ENCODE results near the gene FCRL4. TPM values are rescaled to one million over a fixed set of nuclear protein-coding genes. Genes with fewer than 3 reads are reported as not detected.

The FCRL4 gene
- total and polyA plus RNA-seq, 3 donors from 2014 or later: 0.08 to 0.12 TPM; not detected in 1

DNA sequence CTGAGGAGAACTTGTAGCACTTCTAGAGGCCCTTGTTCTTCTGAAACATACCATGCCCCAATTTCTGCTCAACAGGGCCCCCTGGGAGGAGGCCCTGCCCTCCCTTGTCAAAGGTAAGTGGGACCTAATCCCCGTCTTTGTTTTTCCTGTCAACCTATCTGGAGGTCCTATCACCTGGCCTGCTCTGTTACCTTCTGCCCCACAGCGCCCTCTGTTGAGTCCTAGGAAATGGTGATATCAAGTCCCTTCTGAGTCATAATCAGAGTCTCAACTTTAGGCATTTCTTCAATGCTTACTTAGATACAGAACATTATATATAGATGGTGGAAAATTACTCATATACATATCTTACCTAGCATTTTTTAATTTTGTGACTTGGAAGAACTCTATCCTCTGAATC lies 28.2 kb upstream of the FCRL4 start:
- DNase-seq: no peak
- no peak overlapping the region for H3K4me3 ChIP-seq
- intact Hi-C loops (cut with DNase I; ENCODE audit: low total_unique reads): no loop called here
- TF ChIP-seq POLR2A (IDR thresholded peaks at IDR 0.05): no peak
- TF ChIP-seq, protein P1, sequence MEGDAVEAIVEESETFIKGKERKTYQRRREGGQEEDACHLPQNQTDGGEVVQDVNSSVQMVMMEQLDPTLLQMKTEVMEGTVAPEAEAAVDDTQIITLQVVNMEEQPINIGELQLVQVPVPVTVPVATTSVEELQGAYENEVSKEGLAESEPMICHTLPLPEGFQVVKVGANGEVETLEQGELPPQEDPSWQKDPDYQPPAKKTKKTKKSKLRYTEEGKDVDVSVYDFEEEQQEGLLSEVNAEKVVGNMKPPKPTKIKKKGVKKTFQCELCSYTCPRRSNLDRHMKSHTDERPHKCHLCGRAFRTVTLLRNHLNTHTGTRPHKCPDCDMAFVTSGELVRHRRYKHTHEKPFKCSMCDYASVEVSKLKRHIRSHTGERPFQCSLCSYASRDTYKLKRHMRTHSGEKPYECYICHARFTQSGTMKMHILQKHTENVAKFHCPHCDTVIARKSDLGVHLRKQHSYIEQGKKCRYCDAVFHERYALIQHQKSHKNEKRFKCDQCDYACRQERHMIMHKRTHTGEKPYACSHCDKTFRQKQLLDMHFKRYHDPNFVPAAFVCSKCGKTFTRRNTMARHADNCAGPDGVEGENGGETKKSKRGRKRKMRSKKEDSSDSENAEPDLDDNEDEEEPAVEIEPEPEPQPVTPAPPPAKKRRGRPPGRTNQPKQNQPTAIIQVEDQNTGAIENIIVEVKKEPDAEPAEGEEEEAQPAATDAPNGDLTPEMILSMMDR (IDR thresholded peaks at IDR 0.05): no peak
- 49 to 58% methylated on average over 2 of the region's 2 CpGs for WGBS, 2 donors
- H3K36me3 ChIP-seq (ENCODE audit: low read depth, missing control alignments): no peaks in the 10 kb centered on the region
- H3K27me3 ChIP-seq: no peaks in the 10 kb centered on the region
- H3K4me1 ChIP-seq: no peaks in the 10 kb centered on the region
- no peak overlapping the region for H3K27ac ChIP-seq
- H3K9me3 ChIP-seq: no peaks in the 10 kb centered on the region

DNA sequence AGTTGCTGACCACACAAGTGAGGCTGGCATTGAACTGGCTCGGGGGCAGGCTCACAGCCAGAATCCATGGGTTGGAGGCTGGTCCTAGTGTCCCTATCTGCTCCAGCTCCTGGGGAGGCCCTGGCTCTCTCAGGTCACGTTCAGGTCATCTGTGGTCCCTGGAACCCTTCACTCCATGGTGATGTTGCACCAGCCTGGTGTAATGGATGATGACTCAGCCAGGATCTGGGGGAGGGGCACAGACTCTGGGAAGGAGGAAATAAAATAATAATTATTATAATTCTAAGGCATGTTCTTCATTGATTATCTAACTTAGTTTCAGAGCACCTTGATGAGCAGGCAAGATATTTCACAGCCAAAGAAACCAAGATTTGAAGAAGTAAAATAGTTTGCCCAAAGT lies 26.6 kb upstream of the FCRL4 start:
- intact Hi-C loops (cut with DNase I; ENCODE audit: low total_unique reads): no loop called here
- WGBS, 2 donors: 93 to 100% methylated on average over 1 to 2 of the region's 2 CpGs
- H3K36me3 ChIP-seq (ENCODE audit: low read depth, missing control alignments): no peaks in the 10 kb centered on the region

DNA sequence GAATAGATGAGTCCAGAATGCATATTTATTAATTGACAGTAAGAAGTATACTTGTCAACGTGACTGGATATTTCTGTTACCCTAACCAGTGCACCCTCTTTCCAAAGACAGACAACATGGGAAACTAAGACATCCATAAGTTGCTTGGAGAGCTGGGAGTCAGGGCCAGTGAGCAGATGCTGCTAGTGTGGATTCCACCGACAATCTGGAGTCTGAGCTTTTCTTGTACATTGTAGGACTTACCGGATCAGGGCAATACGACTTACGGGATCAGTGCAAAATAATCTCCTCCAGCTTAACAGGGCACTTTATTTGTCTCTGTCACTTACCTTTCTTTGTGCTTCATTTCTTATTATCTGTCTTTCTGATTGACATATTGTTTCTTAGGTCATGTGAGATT lies 24.6 kb upstream of the FCRL4 start:
- Histone ChIP-seq H3K36me3 (ENCODE audit: low read depth, missing control alignments) (no peaks in the 10 kb centered on the region), H3K4me1 (no peaks in the 10 kb centered on the region), H3K27ac (no peak overlapping the region), H3K4me3 (no peak overlapping the region), H3K27me3 (no peaks in the 10 kb centered on the region), H3K9me3 (no peaks in the 10 kb centered on the region)
- 91 to 93% methylated on average over 5 of the region's 5 CpGs for WGBS, 2 donors
- TF ChIP-seq, protein P1 (IDR thresholded peaks at IDR 0.05): no peak
- no peak for TF ChIP-seq POLR2A (IDR thresholded peaks at IDR 0.05)
- no peak for DNase-seq
- intact Hi-C loops (cut with DNase I; ENCODE audit: low total_unique reads): no loop called here

More for the DNA sequence above, 26.6 kb upstream of the FCRL4 start:
- TF ChIP-seq POLR2A (IDR thresholded peaks at IDR 0.05): no peak
- TF ChIP-seq, protein P1 (IDR thresholded peaks at IDR 0.05): no peak
- no peaks in the 10 kb centered on the region for H3K27me3 ChIP-seq
- no peaks in the 10 kb centered on the region for H3K9me3 ChIP-seq
- no peak overlapping the region for H3K4me3 ChIP-seq
- no peak for DNase-seq
- no peak overlapping the region for H3K27ac ChIP-seq
- H3K4me1 ChIP-seq: no peaks in the 10 kb centered on the region

- TF ChIP-seq POLR2A (IDR thresholded peaks at IDR 0.05): no peak
- TF ChIP-seq, protein P1 (IDR thresholded peaks at IDR 0.05): no peak
- DNase-seq: no peak
- no peaks in the 10 kb centered on the region for H3K36me3 ChIP-seq (ENCODE audit: low read depth, missing control alignments)
- no peaks in the 10 kb centered on the region for H3K4me1 ChIP-seq
- no peaks in the 10 kb centered on the region for H3K27me3 ChIP-seq
- no peak overlapping the region for H3K4me3 ChIP-seq
- intact Hi-C loops (cut with DNase I; ENCODE audit: low total_unique reads): no loop called here
- no peak overlapping the region for H3K27ac ChIP-seq
- WGBS, 2 donors: 85 to 88% methylated on average over 3 of the region's 3 CpGs
- H3K9me3 ChIP-seq: no peaks in the 10 kb centered on the region
Measured at GRCh38 chr1:157618190-157618589, 20.3 kb upstream of the FCRL4 start.

- Histone ChIP-seq H3K36me3 (ENCODE audit: low read depth, missing control alignments) (no peaks in the 10 kb centered on the region), H3K9me3 (no peaks in the 10 kb centered on the region), H3K27me3 (no peaks in the 10 kb centered on the region), H3K4me3 (no peak overlapping the region), H3K4me1 (no peaks in the 10 kb centered on the region), H3K27ac (no peak overlapping the region)
- intact Hi-C loops (cut with DNase I; ENCODE audit: low total_unique reads): no loop called here
- WGBS, 2 donors: 73 to 76% methylated on average over 1 of the region's 1 CpG
- no peak for TF ChIP-seq POLR2A (IDR thresholded peaks at IDR 0.05)
- TF ChIP-seq, protein P1 (IDR thresholded peaks at IDR 0.05): no peak
- no peak for DNase-seq
Measured at GRCh38 chr1:157600236-157600635, 2.4 kb upstream of the FCRL4 start.

Measured in testis (tissue), 3 donors.